Mucosa of rectum (tissue), 2 donors: Measurements from ENCODE around the gene ST7L.
"Not testable (repeated sequence)": the region's sequence is repeated elsewhere in the genome, so short reads cannot be mapped to it uniquely, and the experiment has no call there.

Source experiments
- H3K27ac ChIP-seq, 2 donors: one replicate each; pipeline ENCODE4 v1.7.0; 2013; ENCODE audit warnings: inconsistent platforms in 2 of 2, low read depth in 2 of 2, low read length in 2 of 2
- H3K27me3 ChIP-seq, 2 donors: one replicate each; pipeline ENCODE4 v1.7.0; 2013; ENCODE audit warnings: low read length in 2 of 2; ENCODE audit not compliant: control insufficient read depth in 2 of 2, insufficient read depth in 2 of 2
- H3K36me3 ChIP-seq, 2 donors: one replicate each; pipeline ENCODE4 v1.7.0; 2013; ENCODE audit warnings: low read length in 2 of 2; ENCODE audit not compliant: control insufficient read depth in 2 of 2, insufficient read depth in 2 of 2
- H3K4me1 ChIP-seq, 2 donors: one replicate each; pipeline ENCODE4 v1.7.0; 2013; ENCODE audit warnings: low read length in 2 of 2, mild to moderate bottlenecking in 1 of 2; ENCODE audit not compliant: control insufficient read depth in 2 of 2, insufficient read depth in 2 of 2
- H3K4me3 ChIP-seq, 2 donors: one replicate each; pipeline ENCODE4 v1.7.0; 2013; ENCODE audit warnings: low read length in 2 of 2
- H3K9ac ChIP-seq, 2 donors: one replicate each; pipeline ENCODE4 v1.7.0; 2013; ENCODE audit warnings: low read length in 2 of 2, low read depth in 1 of 2, mild to moderate bottlenecking in 1 of 2
- H3K9me3 ChIP-seq, 2 donors: one replicate each; pipeline ENCODE4 v1.7.0; 2013; ENCODE audit warnings: low read length in 2 of 2; ENCODE audit not compliant: control insufficient read depth in 2 of 2
- donor health status: healthy.
- donor health status: Normal muscosa, but diverticular disease.

Gene ST7L

DNA sequence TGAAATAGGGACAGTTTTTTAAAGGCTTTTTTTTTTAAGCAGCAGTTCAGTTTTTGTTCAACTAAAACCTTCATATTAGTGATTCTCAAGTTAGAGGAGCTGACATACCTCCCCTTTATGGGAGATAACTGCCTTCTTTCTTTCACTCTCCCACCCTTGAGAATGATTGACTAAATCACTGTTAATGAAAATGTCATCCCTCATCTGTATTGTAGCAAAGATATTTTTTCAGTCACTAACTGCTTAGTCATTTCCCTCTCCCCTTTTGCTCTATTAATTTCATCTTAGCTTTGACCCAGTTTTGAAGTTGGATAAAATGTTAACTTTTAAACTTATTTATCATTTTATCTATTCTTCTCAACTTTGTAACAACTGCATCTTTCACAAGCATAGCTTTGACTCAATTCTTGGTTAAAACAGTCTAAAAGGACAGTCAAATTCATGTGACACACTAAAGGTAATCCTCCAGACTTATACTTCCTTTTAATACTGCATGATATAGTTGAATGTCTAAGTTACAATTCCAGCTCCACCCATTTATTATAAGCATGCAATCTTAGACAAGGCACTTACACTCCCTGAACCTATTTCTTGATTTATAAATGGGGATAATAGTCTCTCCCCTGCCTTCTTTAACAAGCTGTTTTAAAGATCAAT lies 17.8 kb upstream of the ST7L start:
- H3K27ac ChIP-seq = no peak overlapping the region
- no peak overlapping the region for H3K4me3 ChIP-seq
- H3K9me3 ChIP-seq = no peaks in the 10 kb centered on the region
- H3K4me1 ChIP-seq = peaks cover 9 to 11% of the 10 kb centered on the region in 2 donors
- H3K9ac ChIP-seq = no peak overlapping the region
- no peaks in the 10 kb centered on the region for H3K27me3 ChIP-seq
- no peaks in the 10 kb centered on the region for H3K36me3 ChIP-seq

DNA sequence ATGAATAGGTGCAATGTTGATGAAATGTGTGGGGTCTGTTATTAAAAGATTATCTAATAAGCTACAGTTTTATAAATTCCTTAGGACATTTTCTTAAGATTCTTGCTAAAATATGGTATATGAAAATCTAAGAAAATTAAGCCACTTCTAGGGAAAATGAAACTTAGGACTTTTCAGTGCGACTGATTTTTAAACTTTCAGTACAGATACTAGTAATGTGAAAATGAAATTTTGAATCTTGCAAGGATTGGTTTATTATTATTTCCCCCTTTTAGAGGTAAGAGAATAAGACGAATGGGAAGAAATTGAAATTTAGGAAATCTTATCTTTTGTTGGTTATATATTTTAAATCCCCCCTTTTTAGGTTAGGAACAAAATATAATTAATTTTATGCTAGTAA lies 17.1 kb upstream of the ST7L start:
- H3K27ac ChIP-seq = no peak overlapping the region
- H3K9me3 ChIP-seq = no peaks in the 10 kb centered on the region
- no peak overlapping the region for H3K9ac ChIP-seq
- no peaks in the 10 kb centered on the region for H3K27me3 ChIP-seq
- no peak overlapping the region for H3K4me3 ChIP-seq
- H3K36me3 ChIP-seq = no peaks in the 10 kb centered on the region
- H3K4me1 ChIP-seq = peaks cover 9 to 11% of the 10 kb centered on the region in 2 donors

DNA sequence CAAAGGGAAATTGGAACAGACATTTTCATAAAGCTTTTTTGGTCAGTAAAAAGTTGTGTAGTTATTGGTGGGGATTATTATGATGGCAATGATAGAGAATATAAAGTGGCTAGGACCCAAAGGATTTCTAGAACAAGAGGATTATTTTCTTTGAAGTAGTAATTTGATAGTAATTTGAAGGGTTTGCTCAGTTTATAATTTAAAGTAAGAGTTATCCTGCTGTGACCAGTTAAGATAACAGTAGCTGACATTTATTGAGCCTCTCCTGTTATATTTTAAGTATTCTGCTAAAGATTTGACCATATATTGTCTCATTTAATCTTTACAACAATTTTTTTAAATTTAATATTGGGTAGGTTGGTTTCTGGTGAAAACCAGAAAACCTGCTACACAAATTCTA lies 15.4 kb upstream of the ST7L start:
- no peaks in the 10 kb centered on the region for H3K36me3 ChIP-seq
- peaks cover 9 to 17% of the 10 kb centered on the region in 2 donors for H3K4me1 ChIP-seq
- no peak overlapping the region for H3K9ac ChIP-seq
- H3K27me3 ChIP-seq = no peaks in the 10 kb centered on the region
- H3K9me3 ChIP-seq = no peaks in the 10 kb centered on the region
- H3K27ac ChIP-seq = no peak overlapping the region
- H3K4me3 ChIP-seq = no peak overlapping the region

DNA sequence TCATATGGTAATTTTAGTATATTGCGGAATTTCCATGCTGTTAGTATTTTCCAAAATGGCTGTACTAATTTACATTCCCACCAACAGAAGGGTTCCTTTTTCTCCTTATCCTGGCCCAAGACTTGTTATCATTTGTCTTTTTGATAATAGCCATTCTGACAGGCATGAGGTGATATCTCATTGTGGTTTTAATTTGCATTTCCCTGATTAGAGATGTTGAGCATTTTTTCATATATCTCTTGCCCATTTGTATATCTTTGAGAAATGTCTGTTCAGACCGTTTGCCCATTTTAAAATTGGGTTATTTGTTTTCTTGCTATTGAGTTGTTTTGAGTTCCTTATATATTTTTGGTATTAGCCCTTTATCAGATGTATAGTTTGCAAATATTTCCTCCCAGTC lies 14.7 kb upstream of the ST7L start:
- peaks cover 9 to 17% of the 10 kb centered on the region in 2 donors for H3K4me1 ChIP-seq

DNA sequence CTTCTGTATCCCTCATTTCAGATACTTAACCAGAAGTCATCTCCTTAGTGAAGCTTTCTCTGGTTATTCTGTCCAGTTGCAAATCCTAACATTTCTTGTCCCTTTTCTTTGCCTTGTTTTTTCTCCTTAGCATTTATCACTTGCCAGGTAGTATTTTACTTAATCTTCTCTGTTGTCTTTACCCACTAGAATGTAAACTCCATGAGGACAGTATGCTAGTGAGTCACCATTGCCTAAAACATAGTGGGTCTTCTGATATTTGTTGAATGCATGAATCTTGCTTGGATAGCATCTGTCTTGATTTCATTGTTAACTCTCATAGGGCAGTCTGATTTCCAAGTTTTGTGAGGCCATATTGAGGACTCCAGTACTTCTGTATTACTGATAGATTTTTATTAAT lies 10.3 kb upstream of the ST7L start:
- Histone ChIP-seq H3K4me3 (no peak overlapping the region), H3K9ac (no peak overlapping the region), H3K4me1 (peaks cover 5 to 6% of the 10 kb centered on the region in 2 donors), H3K36me3 (peaks cover 5 to 7% of the 10 kb centered on the region in 2 donors), H3K27me3 (no peaks in the 10 kb centered on the region), H3K9me3 (no peaks in the 10 kb centered on the region), H3K27ac (no peak overlapping the region)

More for the DNA sequence above, 14.7 kb upstream of the ST7L start:
- Histone ChIP-seq H3K9ac (no peak overlapping the region), H3K27me3 (no peaks in the 10 kb centered on the region), H3K9me3 (no peaks in the 10 kb centered on the region), H3K27ac (no peak overlapping the region), H3K4me3 (no peak overlapping the region), H3K36me3 (no peaks in the 10 kb centered on the region)

DNA sequence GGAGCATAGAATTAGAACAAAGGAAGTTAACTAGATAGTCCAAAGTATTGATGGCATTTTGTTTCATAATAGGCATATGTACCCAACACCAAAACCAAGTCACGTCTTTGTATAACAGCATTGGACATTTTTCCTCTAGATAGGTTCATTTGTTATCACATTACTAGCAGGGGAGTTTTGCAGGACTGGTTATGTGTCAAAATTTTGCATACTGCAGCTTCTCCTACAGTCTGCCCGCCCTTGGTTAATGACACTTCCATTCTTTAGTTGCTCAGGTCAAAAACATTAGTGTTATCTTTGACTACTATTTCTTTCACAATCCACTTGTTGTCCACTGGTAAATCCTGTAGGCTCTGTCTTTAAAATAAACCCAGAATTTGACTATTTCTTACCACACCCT lies 9.6 kb upstream of the ST7L start:
- H3K9me3 ChIP-seq = no peaks in the 10 kb centered on the region
- no peak overlapping the region for H3K9ac ChIP-seq
- peaks cover 5 to 6% of the 10 kb centered on the region in 2 donors for H3K4me1 ChIP-seq
- H3K27ac ChIP-seq = no peak overlapping the region
- no peak overlapping the region for H3K4me3 ChIP-seq
- peaks cover 5 to 7% of the 10 kb centered on the region in 2 donors for H3K36me3 ChIP-seq
- H3K27me3 ChIP-seq = no peaks in the 10 kb centered on the region

DNA sequence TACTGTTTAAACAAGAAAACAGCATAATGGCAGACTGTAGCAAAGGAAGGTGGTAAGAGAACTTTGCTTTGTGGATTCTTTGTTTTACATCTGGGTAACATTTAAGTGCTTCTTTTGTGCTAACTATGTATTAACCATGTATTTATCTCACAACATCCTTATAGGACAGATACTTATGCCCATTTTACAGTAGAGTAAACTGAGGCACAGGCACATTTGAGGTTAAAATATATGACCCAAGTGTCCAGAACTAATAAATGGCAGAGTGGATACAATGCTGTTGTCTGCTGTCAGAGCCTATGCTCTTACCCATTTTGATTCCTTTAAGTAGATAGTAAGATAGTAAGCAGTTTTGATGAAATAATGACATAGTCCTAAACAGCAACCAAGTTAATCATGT lies 7.9 kb upstream of the ST7L start:
- Histone ChIP-seq H3K9me3 (no peaks in the 10 kb centered on the region), H3K27ac (no peak overlapping the region), H3K4me1 (peaks cover 5 to 6% of the 10 kb centered on the region in 2 donors), H3K9ac (no peak overlapping the region), H3K27me3 (no peaks in the 10 kb centered on the region), H3K4me3 (no peak overlapping the region), H3K36me3 (peaks cover 5 to 10% of the 10 kb centered on the region in 2 donors)

DNA sequence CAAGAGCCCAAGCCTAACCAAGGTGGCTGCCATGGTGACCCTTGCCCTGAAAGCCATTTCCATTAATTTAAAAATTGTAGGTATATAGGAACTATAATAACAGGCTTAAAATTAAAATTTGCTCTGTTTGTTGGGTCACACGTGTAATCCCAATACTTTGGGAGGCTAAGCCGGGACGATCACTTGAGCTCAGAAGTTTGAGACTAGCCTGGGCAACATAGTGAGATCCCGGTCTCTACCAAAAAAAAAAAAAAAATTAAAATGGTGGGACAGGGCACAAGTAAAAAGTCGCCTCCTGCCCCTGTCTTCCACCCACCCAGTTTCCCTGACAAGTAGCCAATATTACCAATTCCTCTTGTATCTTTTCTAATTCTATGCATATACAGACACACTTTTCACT lies 7.3 kb upstream of the ST7L start:
- no peak overlapping the region for H3K27ac ChIP-seq
- H3K4me1 ChIP-seq = peaks cover 6 to 8% of the 10 kb centered on the region in 2 donors
- H3K36me3 ChIP-seq = peaks cover 5 to 10% of the 10 kb centered on the region in 2 donors

DNA sequence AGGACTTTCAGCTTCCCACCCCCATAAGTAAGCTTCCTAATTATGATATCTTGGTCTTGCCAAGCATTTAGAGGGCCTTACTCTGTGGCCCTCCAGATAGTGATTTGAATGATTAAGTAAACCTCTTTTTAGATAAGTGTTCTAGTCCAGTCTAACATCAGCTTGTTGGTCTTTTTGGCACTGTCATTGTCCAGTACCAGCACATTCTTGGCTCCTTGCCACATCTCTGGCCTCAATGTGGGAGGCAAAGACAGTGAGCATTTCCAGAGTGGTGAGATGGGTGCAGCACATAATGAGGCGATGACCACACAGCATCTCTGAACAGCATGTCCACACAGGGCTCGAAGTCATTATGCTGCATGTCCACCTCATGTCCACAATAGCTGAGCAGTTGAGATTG lies 6.8 kb upstream of the ST7L start:
- Histone ChIP-seq H3K27ac (no peak overlapping the region), H3K36me3 (peaks cover 5 to 10% of the 10 kb centered on the region in 2 donors), H3K4me1 (peaks cover 6 to 12% of the 10 kb centered on the region in 2 donors), H3K9me3 (no peaks in the 10 kb centered on the region), H3K9ac (no peak overlapping the region), H3K27me3 (no peaks in the 10 kb centered on the region), H3K4me3 (no peak overlapping the region)

More for the DNA sequence above, 7.3 kb upstream of the ST7L start:
- Histone ChIP-seq H3K27me3 (no peaks in the 10 kb centered on the region), H3K9me3 (no peaks in the 10 kb centered on the region), H3K4me3 (no peak overlapping the region), H3K9ac (no peak overlapping the region)

DNA sequence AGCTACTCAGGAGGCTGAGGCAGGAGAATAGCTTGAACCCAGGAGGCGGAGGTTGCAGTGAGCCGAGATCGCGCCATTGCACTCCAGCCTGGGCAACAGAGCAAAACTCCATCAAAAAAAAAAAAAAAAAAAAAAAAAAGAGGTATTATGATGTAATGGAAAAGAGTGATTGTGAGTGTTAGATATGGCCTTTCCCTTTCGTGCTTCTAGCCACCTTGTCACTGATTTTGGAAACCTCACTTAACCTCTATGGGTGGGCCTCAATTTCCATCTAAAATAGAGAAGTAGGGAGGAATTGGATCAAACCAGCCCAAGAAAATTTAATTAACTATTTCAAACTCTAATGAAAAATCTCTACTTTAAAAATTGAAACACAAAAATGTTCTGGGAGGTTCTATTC lies 5.6 kb upstream of the ST7L start:
- peaks cover 7 to 12% of the 10 kb centered on the region in 2 donors for H3K4me1 ChIP-seq
- not testable (repeated sequence) for H3K9ac ChIP-seq, H3K27ac ChIP-seq

More for the DNA sequence above, 5.6 kb upstream of the ST7L start:
- not testable (repeated sequence) for H3K36me3 ChIP-seq, H3K9me3 ChIP-seq, H3K27me3 ChIP-seq, H3K4me3 ChIP-seq
